ENCODE measurements around the gene PTPRT. TPM values are rescaled to one million over a fixed set of nuclear protein-coding genes. Genes with fewer than 3 reads are reported as not detected.

The PTPRT gene
- polyA plus RNA-seq: 0.78 TPM
- long read RNA-seq, donor 1: 0 reads
- long read RNA-seq, donor 2: 0 reads
- long read RNA-seq, donor 3: 0 reads
- long read RNA-seq, donor 4: 0 reads
- long read RNA-seq, donor 5: 0 reads
- long read RNA-seq, donor 6: 0 reads
- long read RNA-seq, donor 7: 0 reads
- long read RNA-seq, donor 8: 0 reads
- long read RNA-seq, donor 9: 0 reads
- long read RNA-seq, donor 10: 0 reads
- long read RNA-seq, donor 11: 0 reads

DNA sequence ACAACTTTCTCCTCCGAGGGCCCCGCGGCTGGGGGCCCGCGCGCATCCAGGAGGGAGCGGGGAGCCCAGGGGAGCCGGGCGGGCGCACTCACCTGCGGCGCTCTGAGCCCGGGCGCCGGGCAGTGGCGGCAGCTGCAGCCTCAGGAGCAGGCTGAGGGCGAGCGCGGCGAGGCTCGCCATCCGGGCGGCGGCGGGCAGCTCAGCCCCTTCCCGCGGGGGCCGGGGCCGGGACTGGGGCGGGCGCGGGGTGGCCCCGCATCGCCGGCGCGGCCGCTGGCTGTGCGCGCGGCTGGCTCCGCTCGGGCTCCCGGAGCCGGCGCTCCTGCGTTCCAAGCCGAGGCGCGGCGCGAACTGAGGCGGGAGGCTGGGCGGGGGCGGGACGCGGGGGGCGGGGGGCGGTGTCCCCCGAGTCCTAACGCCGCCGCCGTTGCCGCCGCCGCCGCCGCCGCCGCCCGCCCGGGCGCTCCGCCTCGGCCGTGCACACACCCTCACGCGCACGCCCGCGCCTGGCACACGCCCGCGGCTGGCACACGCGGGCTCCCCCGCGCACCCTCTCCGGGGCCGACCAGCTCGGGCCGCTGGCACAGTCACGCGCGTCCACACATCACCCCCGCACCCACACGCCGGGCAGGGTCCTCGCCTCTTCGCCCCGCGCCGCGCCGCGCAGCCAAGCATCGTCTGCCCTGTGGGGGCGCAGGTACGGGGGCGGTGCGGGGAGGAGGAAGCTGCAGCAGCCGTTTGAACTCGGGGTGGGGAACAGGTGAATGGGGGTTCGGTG lies at the start of gene PTPRT:
Gene PTPRT, minus strand, starts transcription at position 353 of the 778 bp plus-strand sequence. Its CDS starts 173 bp downstream, at position 180.
- DNase-seq: no peak
- Histone ChIP-seq H3K9me3 (ENCODE audit: control insufficient read depth, low read depth, low read length) (no peaks in the 10 kb centered on the region), H3K27me3 (ENCODE audit: control insufficient read depth, insufficient read depth, low read length) (peaks cover 45% of the 10 kb centered on the region), H3K4me1 (ENCODE audit: control insufficient read depth, insufficient read depth, low read length) (no peaks in the 10 kb centered on the region), H3K36me3 (ENCODE audit: control insufficient read depth, insufficient read depth, low read length) (no peaks in the 10 kb centered on the region), H3K4me3 (ENCODE audit: low read length) (no peak within 1 kb of the TSS), H3K27ac (ENCODE audit: low read length) (no peak within 1 kb of the TSS)
- no CpG with 5 or more reads among the region's 115 CpGs for WGBS (ENCODE audit: insufficient coverage, low lambda C conversion rate)

DNA sequence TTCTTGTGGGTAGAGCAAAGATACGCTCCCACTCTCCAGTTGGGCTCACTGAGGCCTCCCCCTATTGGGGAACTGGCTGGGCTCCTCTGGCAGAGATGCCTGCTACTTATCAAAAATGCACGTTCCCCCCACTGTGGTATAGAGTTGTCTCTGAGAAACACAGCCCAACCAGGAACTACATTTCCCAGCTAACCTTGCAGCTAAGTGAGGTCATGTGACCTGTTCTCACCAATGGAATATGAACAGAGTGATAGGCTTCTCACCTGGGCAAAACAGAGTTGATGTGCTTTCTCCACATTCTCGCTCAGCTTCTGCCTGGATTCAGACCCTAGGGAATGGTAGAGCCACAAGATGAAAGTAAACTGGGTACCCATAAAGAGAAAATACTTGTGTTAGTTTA lies 49.1 kb upstream of the PTPRT start:
- H3K4me3 ChIP-seq (ENCODE audit: low read length): no peak overlapping the region
- H3K27me3 ChIP-seq (ENCODE audit: control insufficient read depth, insufficient read depth, low read length): no peaks in the 10 kb centered on the region
- no peak overlapping the region for H3K27ac ChIP-seq (ENCODE audit: low read length)
- H3K9me3 ChIP-seq (ENCODE audit: control insufficient read depth, low read depth, low read length): no peaks in the 10 kb centered on the region
- DNase-seq: no peak
- no peaks in the 10 kb centered on the region for H3K36me3 ChIP-seq (ENCODE audit: control insufficient read depth, insufficient read depth, low read length)
- no CpG with 5 or more reads among the region's 3 CpGs for WGBS (ENCODE audit: insufficient coverage, low lambda C conversion rate)
- H3K4me1 ChIP-seq (ENCODE audit: control insufficient read depth, insufficient read depth, low read length): no peaks in the 10 kb centered on the region

DNA sequence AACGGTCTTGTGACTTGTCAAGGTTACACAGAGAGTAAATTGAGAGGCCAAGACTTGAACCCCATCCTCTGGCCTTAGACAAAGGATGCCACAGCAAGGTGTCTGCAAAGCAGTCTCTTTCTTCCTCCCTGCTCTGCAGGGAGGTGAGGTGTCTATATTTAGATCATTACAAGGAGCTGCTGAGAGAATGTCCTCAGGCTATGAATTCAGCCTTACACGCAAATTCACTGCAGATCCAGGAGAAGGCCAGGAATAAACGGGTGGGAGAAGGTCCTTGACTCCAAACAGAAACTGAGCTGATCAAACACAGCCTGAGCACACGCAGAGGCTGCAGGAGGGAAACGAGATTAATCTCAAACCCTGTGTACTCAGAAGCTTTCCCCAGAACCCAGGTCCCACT lies 48.6 kb upstream of the PTPRT start:
- Histone ChIP-seq H3K36me3 (ENCODE audit: control insufficient read depth, insufficient read depth, low read length) (no peaks in the 10 kb centered on the region), H3K9me3 (ENCODE audit: control insufficient read depth, low read depth, low read length) (no peaks in the 10 kb centered on the region), H3K27ac (ENCODE audit: low read length) (no peak overlapping the region), H3K4me3 (ENCODE audit: low read length) (no peak overlapping the region), H3K27me3 (ENCODE audit: control insufficient read depth, insufficient read depth, low read length) (no peaks in the 10 kb centered on the region), H3K4me1 (ENCODE audit: control insufficient read depth, insufficient read depth, low read length) (no peaks in the 10 kb centered on the region)
- 80% methylated on average over 1 of the region's 5 CpGs for WGBS (ENCODE audit: insufficient coverage, low lambda C conversion rate)
- no peak for DNase-seq

DNA sequence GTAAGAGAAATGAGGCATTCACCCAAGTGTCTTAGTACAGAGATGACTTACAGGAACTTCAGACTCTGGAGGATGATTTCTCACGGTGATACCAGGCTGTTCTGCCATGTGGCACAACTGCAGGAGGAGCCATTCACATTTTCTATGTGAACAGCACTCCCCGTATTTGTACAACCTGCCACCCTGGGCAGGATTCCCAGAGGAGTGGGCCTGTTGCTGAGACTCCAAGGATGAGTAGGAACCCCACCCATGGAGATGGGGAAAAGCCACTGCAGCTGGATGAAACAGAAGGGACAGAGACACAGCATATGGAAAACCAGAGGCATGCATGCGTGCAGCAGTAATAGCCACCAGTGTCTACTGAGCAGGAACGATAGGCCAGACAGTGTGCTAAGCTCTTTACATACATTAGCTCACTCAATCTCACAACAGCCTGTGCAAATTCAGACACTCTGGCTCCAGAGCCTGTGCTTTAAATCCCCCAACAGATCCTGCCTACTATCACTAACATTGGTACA lies 48.0 kb upstream of the PTPRT start:
- Histone ChIP-seq H3K9me3 (ENCODE audit: control insufficient read depth, low read depth, low read length) (no peaks in the 10 kb centered on the region), H3K4me3 (ENCODE audit: low read length) (no peak overlapping the region), H3K27ac (ENCODE audit: low read length) (no peak overlapping the region), H3K4me1 (ENCODE audit: control insufficient read depth, insufficient read depth, low read length) (no peaks in the 10 kb centered on the region), H3K27me3 (ENCODE audit: control insufficient read depth, insufficient read depth, low read length) (no peaks in the 10 kb centered on the region), H3K36me3 (ENCODE audit: control insufficient read depth, insufficient read depth, low read length) (no peaks in the 10 kb centered on the region)
- no peak for DNase-seq
- WGBS (ENCODE audit: insufficient coverage, low lambda C conversion rate): no CpG with 5 or more reads among the region's 4 CpGs

DNA sequence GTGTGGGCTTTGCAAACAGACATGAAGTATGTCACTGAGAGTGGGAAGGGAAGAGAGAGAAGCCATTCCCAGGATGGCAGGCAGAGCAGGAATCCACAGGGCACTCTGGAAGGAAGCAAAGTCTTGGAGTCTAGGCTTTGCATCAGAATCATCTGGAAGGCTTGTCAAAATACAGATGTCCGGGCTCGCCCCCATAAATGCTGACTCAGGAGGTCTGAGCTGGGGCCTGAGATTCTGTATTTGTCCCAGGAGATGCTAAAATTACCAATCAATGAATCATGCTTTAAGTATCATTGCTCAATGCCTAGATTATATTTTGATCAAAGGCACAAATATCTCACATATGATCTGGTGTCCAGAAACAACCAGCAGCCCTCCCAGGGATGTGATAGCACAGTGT lies 46.3 kb upstream of the PTPRT start:
- no peak for DNase-seq
- H3K27me3 ChIP-seq (ENCODE audit: control insufficient read depth, insufficient read depth, low read length): no peaks in the 10 kb centered on the region
- WGBS (ENCODE audit: insufficient coverage, low lambda C conversion rate): no CpG with 5 or more reads among the region's 2 CpGs

DNA sequence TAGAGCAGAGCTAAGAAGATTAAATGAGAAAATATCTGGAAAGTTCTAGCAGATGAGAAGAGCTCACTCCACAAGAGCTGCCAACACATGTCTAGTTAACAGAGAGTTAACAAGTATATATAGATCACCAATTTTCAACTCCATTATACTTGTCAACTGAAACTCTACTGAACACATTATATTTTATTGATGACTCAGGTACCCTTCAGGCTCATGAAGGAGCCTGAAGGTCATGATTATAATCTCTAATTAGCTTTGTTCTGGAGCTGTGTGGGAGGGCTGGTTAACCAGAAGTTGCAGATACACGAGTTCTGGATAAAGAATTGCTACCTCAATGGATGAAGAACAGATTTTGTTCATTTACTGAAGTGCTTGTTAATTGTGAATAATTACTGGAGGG lies 42.1 kb upstream of the PTPRT start:
- H3K36me3 ChIP-seq (ENCODE audit: control insufficient read depth, insufficient read depth, low read length): no peaks in the 10 kb centered on the region
- H3K27me3 ChIP-seq (ENCODE audit: control insufficient read depth, insufficient read depth, low read length): no peaks in the 10 kb centered on the region
- DNase-seq: no peak
- H3K4me1 ChIP-seq (ENCODE audit: control insufficient read depth, insufficient read depth, low read length): no peaks in the 10 kb centered on the region
- WGBS (ENCODE audit: insufficient coverage, low lambda C conversion rate): no CpG with 5 or more reads among the region's 1 CpG
- H3K9me3 ChIP-seq (ENCODE audit: control insufficient read depth, low read depth, low read length): no peaks in the 10 kb centered on the region
- H3K27ac ChIP-seq (ENCODE audit: low read length): no peak overlapping the region
- no peak overlapping the region for H3K4me3 ChIP-seq (ENCODE audit: low read length)

More for the DNA sequence above, 46.3 kb upstream of the PTPRT start:
- no peaks in the 10 kb centered on the region for H3K36me3 ChIP-seq (ENCODE audit: control insufficient read depth, insufficient read depth, low read length)
- H3K27ac ChIP-seq (ENCODE audit: low read length): no peak overlapping the region
- no peaks in the 10 kb centered on the region for H3K9me3 ChIP-seq (ENCODE audit: control insufficient read depth, low read depth, low read length)
- no peaks in the 10 kb centered on the region for H3K4me1 ChIP-seq (ENCODE audit: control insufficient read depth, insufficient read depth, low read length)
- no peak overlapping the region for H3K4me3 ChIP-seq (ENCODE audit: low read length)

DNA sequence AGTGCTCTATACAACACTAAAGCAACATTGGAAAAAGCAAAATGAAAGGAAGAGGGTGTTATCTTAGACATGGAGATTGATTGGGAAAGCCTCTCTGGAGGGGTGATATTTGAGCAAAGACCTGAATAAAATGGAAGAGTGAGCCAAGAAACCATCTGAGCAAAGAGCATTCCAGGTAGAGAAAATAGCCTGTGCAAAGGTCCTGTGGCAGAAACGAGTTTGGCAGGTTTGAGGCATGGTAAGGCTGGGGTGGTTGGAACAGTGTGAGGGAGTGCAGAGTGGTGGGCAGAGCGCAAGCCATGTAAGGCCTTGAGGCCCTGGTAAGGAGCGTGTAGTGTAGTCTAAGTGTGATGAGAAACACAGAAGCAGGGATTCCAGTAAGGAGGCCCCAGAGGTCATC lies 40.0 kb upstream of the PTPRT start:
- no peak for DNase-seq
- H3K27me3 ChIP-seq (ENCODE audit: control insufficient read depth, insufficient read depth, low read length): no peaks in the 10 kb centered on the region
- 70% methylated on average over 2 of the region's 3 CpGs for WGBS (ENCODE audit: insufficient coverage, low lambda C conversion rate)
- no peak overlapping the region for H3K4me3 ChIP-seq (ENCODE audit: low read length)
- no peak overlapping the region for H3K27ac ChIP-seq (ENCODE audit: low read length)
- H3K9me3 ChIP-seq (ENCODE audit: control insufficient read depth, low read depth, low read length): no peaks in the 10 kb centered on the region
- no peaks in the 10 kb centered on the region for H3K36me3 ChIP-seq (ENCODE audit: control insufficient read depth, insufficient read depth, low read length)
- H3K4me1 ChIP-seq (ENCODE audit: control insufficient read depth, insufficient read depth, low read length): no peaks in the 10 kb centered on the region

DNA sequence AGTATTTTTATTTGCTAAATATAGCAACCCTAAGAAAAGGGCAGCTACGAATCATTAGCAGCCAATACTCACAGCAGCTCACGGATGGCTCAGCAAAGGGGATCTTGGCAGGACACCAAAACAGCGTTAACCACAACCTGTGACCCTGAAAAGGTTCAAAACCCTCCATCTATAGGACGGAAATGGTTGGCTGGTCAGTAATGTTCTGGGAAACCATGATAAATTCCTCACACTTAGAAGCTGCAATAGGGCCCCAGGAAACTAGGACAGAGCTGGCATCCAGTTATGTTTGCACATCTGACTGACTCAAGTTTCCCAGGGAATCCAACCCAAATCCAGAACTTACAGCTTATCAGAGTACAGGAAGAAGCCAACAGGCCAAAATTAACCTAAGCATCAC lies 30.9 kb upstream of the PTPRT start:
- no peak overlapping the region for H3K4me3 ChIP-seq (ENCODE audit: low read length)
- no peak overlapping the region for H3K27ac ChIP-seq (ENCODE audit: low read length)
- WGBS (ENCODE audit: insufficient coverage, low lambda C conversion rate): no CpG with 5 or more reads among the region's 4 CpGs
- no peaks in the 10 kb centered on the region for H3K4me1 ChIP-seq (ENCODE audit: control insufficient read depth, insufficient read depth, low read length)
- DNase-seq: no peak
- no peaks in the 10 kb centered on the region for H3K27me3 ChIP-seq (ENCODE audit: control insufficient read depth, insufficient read depth, low read length)
- no peaks in the 10 kb centered on the region for H3K36me3 ChIP-seq (ENCODE audit: control insufficient read depth, insufficient read depth, low read length)
- no peaks in the 10 kb centered on the region for H3K9me3 ChIP-seq (ENCODE audit: control insufficient read depth, low read depth, low read length)

DNA sequence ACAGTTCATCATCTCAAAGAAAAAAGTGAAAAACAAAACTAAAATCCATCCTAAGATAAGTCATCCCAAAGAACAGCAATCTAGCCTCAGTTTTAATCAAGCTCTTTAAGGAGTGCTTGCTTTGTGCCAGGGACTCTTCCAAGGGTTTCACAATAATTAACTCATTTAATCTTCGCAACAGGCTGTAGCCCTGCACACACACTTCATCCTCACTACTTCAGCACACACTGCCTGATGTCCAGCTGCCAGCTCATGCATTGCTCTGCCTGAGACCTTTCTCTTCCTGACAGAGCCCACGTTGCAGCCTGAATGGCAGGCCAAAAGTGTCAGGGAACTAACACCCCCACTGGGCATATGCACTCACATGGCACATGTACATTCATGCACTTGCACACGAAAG lies 21.2 kb upstream of the PTPRT start:
- DNase-seq: no peak
- no peaks in the 10 kb centered on the region for H3K9me3 ChIP-seq (ENCODE audit: control insufficient read depth, low read depth, low read length)
- WGBS (ENCODE audit: insufficient coverage, low lambda C conversion rate): 100% methylated on average over 1 of the region's 3 CpGs

DNA sequence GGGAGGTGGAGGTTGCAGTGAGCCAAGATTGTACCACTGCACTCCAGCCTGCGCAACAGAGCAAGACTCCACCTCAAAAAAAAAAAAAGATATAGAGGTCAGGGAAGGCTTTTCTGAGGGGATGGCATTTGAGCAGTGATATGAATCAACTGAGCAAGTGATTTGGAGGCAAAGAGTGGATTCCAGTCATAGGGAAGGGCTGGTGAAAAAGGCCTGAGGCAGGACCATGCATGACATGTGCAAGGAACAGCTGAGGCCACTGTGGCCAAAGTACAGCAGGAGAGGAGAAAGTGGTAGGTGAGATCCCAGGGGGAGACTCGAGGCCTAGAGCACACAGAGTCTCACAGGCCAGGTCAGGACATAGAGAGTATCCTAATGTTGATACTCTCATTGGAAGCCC lies 20.1 kb upstream of the PTPRT start:
- Histone ChIP-seq H3K27me3 (ENCODE audit: control insufficient read depth, insufficient read depth, low read length) (no peaks in the 10 kb centered on the region), H3K4me3 (ENCODE audit: low read length) (no peak overlapping the region), H3K9me3 (ENCODE audit: control insufficient read depth, low read depth, low read length) (no peaks in the 10 kb centered on the region), H3K4me1 (ENCODE audit: control insufficient read depth, insufficient read depth, low read length) (no peaks in the 10 kb centered on the region), H3K27ac (ENCODE audit: low read length) (no peak overlapping the region), H3K36me3 (ENCODE audit: control insufficient read depth, insufficient read depth, low read length) (no peaks in the 10 kb centered on the region)
- DNase-seq: no peak
- no CpG with 5 or more reads among the region's 2 CpGs for WGBS (ENCODE audit: insufficient coverage, low lambda C conversion rate)

More for the DNA sequence above, 21.2 kb upstream of the PTPRT start:
- Histone ChIP-seq H3K4me3 (ENCODE audit: low read length) (no peak overlapping the region), H3K36me3 (ENCODE audit: control insufficient read depth, insufficient read depth, low read length) (no peaks in the 10 kb centered on the region), H3K4me1 (ENCODE audit: control insufficient read depth, insufficient read depth, low read length) (no peaks in the 10 kb centered on the region), H3K27ac (ENCODE audit: low read length) (no peak overlapping the region), H3K27me3 (ENCODE audit: control insufficient read depth, insufficient read depth, low read length) (no peaks in the 10 kb centered on the region)
